Spleen (tissue), 11 donors: ENCODE data around the gene TBC1D10B. TPM values are rescaled to one million over a fixed set of nuclear protein-coding genes. Genes with fewer than 3 reads are reported as not detected.
A peak's percentile ranks its signal among the peaks of the same experiment; 100 is the strongest.

Source experiments
- DNase-seq: peaks from one replicate; pipeline ENCODE4 v3.0.0-alpha.2; 2020
- H3K27ac ChIP-seq, 8 donors: fragments of 200-600 bp; sonication (generic) in 7 of 8; 1 replicate in 4 of 8; 2 replicates in 4 of 8; pipeline versions ENCODE4 v1.5.0 to v1.8.0; 2016 to 2021; ENCODE audit warnings: inconsistent platforms in 4 of 8, mild to moderate bottlenecking in 4 of 8, moderate library complexity in 1 of 8
- H3K27me3 ChIP-seq, 7 donors: fragments of 200-600 bp; sonication (generic) in 6 of 7; replicated peaks in 1 of 7; 1 replicate in 4 of 7; 2 replicates in 3 of 7; pipeline versions ENCODE4 v1.5.0 to v1.8.0; 2016 to 2021; ENCODE audit warnings: inconsistent platforms in 3 of 7, mild to moderate bottlenecking in 1 of 7
- H3K36me3 ChIP-seq, 6 donors: fragments of 200-600 bp; sonication (generic) in 5 of 6; 1 replicate in 4 of 6; 2 replicates in 2 of 6; pipeline versions ENCODE4 v1.5.0 to v1.8.0; 2016 to 2021; ENCODE audit warnings: inconsistent platforms in 2 of 6
- H3K4me1 ChIP-seq, 6 donors: fragments of 200-600 bp; sonication (generic) in 5 of 6; 1 replicate in 3 of 6; 2 replicates in 3 of 6; pipeline versions ENCODE4 v1.5.0 to v1.8.0; 2016 to 2021; ENCODE audit warnings: inconsistent platforms in 3 of 6
- H3K4me3 ChIP-seq, 8 donors: fragments of 200-600 bp; sonication (generic) in 7 of 8; 1 replicate in 4 of 8; 2 replicates in 4 of 8; pipeline versions ENCODE4 v1.5.0 to v1.8.0; 2016 to 2021; ENCODE audit warnings: inconsistent platforms in 4 of 8, mild to moderate bottlenecking in 4 of 8, moderate library complexity in 2 of 8
- H3K9me3 ChIP-seq, 8 donors: fragments of 200-600 bp; sonication (generic) in 7 of 8; 1 replicate in 4 of 8; 2 replicates in 4 of 8; pipeline versions ENCODE4 v1.5.0 to v1.8.0; 2016 to 2021; ENCODE audit warnings: inconsistent platforms in 4 of 8
- CTCF ChIP-seq, 11 experiments: fragments of 200-600 bp in 7 of 11; fragments of 450-650 bp in 4 of 11; sonication (generic) in 4 of 11; IDR thresholded peaks in 8 of 11; conservative IDR thresholded peaks in 3 of 11; 1 replicate in 7 of 11; 2 replicates in 4 of 11; pipeline versions ENCODE4 v1.4.0 to v1.8.0; 2016 to 2021; ENCODE audit warnings: antibody characterized with exemption in 11 of 11, inconsistent platforms in 4 of 11, mild to moderate bottlenecking in 1 of 11
- POLR2A ChIP-seq, 3 donors: fragments of 450-650 bp; IDR thresholded peaks; one replicate each; pipeline ENCODE4 v1.5.1; 2017; ENCODE audit warnings: antibody characterized with exemption in 3 of 3, mild to moderate bottlenecking in 1 of 3
- POLR2AphosphoS5 ChIP-seq, 3 donors: sonication (generic); formaldehyde crosslinking; IDR thresholded peaks; one replicate each; pipeline ENCODE4 v1.5.1; 2017; ENCODE audit warnings: antibody characterized with exemption in 3 of 3
- WGBS, 5 donors: extraction: QIAGEN DNeasy Blood & Tissue Kit in 3 of 5; methylation state at CpG; one replicate each; pipeline versions ENCODE4 v1.1.5 to v1.1.7; 2013 to 2018; 5-methylcytosine and 5-hydroxymethylcytosine counted together
- intact Hi-C: fragments of 100-400 bp; cut with DNase I; formaldehyde crosslinking; loops from one replicate; pipeline ENCODE4 v1.15.0; 2023; ENCODE audit warnings: low total_unique reads
- polyA plus RNA-seq, 3 donors: library from polyadenylated mRNA; stranded (reverse); fragments of 200-250 nt; gene quantifications; one replicate each; pipeline ENCODE4 v1.2.1, GENCODE V29; 2013
- total RNA-seq, 7 donors: library from RNA; depleted of rRNA in 3 of 7; stranded (reverse); fragments of >200 nt in 3 of 7; fragmentation: NEBNext Ultra II Directional in 4 of 7; extraction: Animal tissue kit (Norgen Biotek cat#: 25700) in 4 of 7; gene quantifications; one replicate each; pipeline versions ENCODE4 v1.1.0 to v1.2.1, GENCODE V29; 2016 to 2021
- donor health status: healthy with polysubstance abuse.
- donor health status: DM: no; HTN: no; CAD: no; lungs with moderate emphysema.
- donor health status: DM: no; HTN: no; CAD: no.
- donor health status: Bipolar disorder and iron deficiency.
- donor health status: healthy.
- donor health status: DM: no; HTN: no; CAD: no.
- donor health status: DM: yes; HTN: yes; CAD: no.

Gene TBC1D10B
- total and polyA plus RNA-seq, 10 donors: 17.3 to 50.4 (median 40.3) TPM

DNA sequence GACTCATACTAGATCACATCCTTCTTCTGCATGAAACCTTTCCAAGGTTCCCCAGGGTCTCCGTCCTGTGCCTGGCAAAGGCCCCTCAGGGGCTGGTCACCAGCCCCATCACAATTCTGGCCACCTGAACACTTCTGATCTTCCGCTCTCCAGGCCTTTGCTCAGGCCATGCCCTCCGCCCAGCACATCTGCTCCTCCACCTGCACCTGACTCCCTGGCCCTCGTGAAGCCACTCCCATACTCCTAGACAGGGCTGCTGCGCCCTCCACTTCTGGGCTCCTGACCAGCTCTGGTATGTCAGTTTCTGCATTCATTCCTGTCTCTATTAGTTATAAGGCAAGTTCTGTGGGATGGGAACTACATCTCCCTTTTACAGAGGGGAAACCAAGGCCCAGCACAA is 2.4 kb upstream of the TBC1D10B start:
- Histone ChIP-seq H3K27ac (no peak overlapping the region), H3K9me3 (no peaks in the 10 kb centered on the region), H3K4me3 (no peak overlapping the region), H3K27me3 (no peaks in the 10 kb centered on the region), H3K36me3 (no peaks in the 10 kb centered on the region), H3K4me1 (peaks cover 14 to 50% (median 36%) of the 10 kb centered on the region in 6 donors)
- DNase-seq: no peak
- whole genome bisulfite sequencing, 5 donors: 93 to 97% (median 95%) methylated on average over 5 of the region's 5 CpGs
- TF ChIP-seq POLR2AphosphoS5 (IDR thresholded peaks at IDR 0.05) (no peak), POLR2A (IDR thresholded peaks at IDR 0.05) (no peak), CTCF (IDR thresholded peaks at IDR 0.05 in 8 of 11, conservative IDR thresholded peaks at IDR 0.05 in 3 of 11) (no peak)
- intact Hi-C loops: no loop called here

DNA sequence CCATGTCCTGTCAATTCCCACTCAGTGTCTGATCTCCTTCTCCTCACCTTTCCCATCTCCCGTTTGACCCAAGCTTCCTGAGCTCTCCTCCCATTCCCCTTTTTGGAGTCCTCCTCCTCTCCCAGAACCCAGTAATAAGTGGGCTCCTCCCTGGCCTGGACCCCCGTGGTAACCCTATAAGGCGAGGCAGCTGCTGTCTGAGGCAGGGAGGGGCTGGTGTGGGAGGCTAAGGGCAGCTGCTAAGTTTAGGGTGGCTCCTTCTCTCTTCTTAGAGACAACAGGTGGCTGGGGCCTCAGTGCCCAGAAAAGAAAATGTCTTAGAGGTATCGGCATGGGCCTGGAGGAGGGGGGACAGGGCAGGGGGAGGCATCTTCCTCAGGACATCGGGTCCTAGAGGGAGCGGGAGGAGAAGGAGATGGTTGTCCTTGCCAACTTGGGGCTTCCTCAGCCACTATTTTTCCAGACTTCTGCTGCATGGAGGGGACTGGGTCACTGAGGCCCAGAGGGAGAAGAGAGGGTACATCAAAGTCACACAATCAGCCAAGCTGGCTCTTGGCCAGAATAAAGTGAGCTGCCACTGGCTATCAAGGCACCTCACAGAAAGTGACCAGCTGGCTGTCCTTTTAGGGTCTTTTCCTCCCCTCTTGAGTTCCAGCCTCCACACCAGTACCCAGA is 1.9 kb upstream of the TBC1D10B start:
- H3K9me3 ChIP-seq: no peaks in the 10 kb centered on the region
- no peak overlapping the region for H3K4me3 ChIP-seq
- DNase-seq: no peak
- H3K27ac ChIP-seq: peak overlapping the region in 3 of 8 donors; percentile 95 to 96 (median 95)
- no peaks in the 10 kb centered on the region for H3K27me3 ChIP-seq
- no peak for TF ChIP-seq POLR2A (IDR thresholded peaks at IDR 0.05)
- no peak for TF ChIP-seq CTCF (IDR thresholded peaks at IDR 0.05 in 8 of 11, conservative IDR thresholded peaks at IDR 0.05 in 3 of 11)
- WGBS, 5 donors: 69 to 84% (median 79%) methylated on average over 6 of the region's 6 CpGs
- H3K4me1 ChIP-seq: peaks cover 18 to 50% (median 37%) of the 10 kb centered on the region in 6 donors
- peaks cover 0 to 3% (median 0%) of the 10 kb centered on the region in 6 donors for H3K36me3 ChIP-seq
- intact Hi-C loops: no loop called here

DNA sequence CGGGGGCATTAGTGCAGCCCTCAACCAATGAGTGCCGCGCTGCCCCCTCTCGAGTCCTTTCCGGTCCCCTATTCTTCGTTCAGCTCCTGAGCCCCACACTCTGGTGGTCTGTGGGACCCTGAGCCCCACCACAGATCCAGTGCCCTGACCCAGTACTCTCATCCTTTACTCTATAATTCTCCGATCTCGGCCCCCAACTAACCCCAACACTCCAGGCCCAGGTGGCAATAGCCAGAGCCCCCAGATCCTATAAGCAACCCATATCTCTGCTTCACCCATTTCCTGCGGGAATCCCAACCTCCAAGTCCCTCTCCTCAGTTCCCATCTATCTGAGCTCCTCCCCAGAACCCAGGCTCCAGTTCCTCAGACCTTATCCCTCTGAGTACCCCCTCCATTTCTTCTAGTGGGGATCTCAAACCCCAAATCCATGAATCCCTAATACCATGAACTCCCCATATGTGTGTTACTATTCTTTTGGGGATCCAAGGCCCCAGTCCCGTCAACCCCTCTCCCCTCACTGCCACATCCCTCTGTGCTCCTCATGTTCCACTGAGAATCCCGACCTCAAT is 1.0 kb upstream of the TBC1D10B start:
- Histone ChIP-seq H3K36me3 (peaks cover 0 to 12% (median 0%) of the 10 kb centered on the region in 6 donors), H3K4me3 (peak overlapping the region; percentile 23 to 83 (median 40)), H3K4me1 (peaks cover 15 to 50% (median 39%) of the 10 kb centered on the region in 6 donors), H3K27me3 (no peaks in the 10 kb centered on the region), H3K27ac (peak overlapping the region; percentile 82 to 96 (median 94)), H3K9me3 (no peaks in the 10 kb centered on the region)
- intact Hi-C loops: no loop called here
- DNase-seq: no peak
- TF ChIP-seq POLR2A (IDR thresholded peaks at IDR 0.05) (peak in 1 of 3 donors; percentile 12), POLR2AphosphoS5 (IDR thresholded peaks at IDR 0.05) (peak in 1 of 3 donors; percentile 82), CTCF (IDR thresholded peaks at IDR 0.05 in 8 of 11, conservative IDR thresholded peaks at IDR 0.05 in 3 of 11) (peak in 1 of 11 experiments; percentile 13)
- 21 to 31% (median 22%) methylated on average over 8 to 11 of the region's 11 CpGs for WGBS, 5 donors

- H3K9me3 ChIP-seq: no peaks in the 10 kb centered on the region
- H3K36me3 ChIP-seq: peaks cover 0 to 25% (median 8%) of the 10 kb centered on the region in 6 donors
- H3K4me3 ChIP-seq: peak overlapping the region; percentile 63 to 97 (median 80)
- peak overlapping the region; percentile 53 to 96 (median 84) for H3K27ac ChIP-seq
- TF ChIP-seq POLR2AphosphoS5 (IDR thresholded peaks at IDR 0.05) (no peak), CTCF (IDR thresholded peaks at IDR 0.05 in 8 of 11, conservative IDR thresholded peaks at IDR 0.05 in 3 of 11) (no peak), POLR2A (IDR thresholded peaks at IDR 0.05) (no peak)
- H3K4me1 ChIP-seq: peaks cover 20 to 60% (median 44%) of the 10 kb centered on the region in 6 donors
- no peaks in the 10 kb centered on the region for H3K27me3 ChIP-seq
- intact Hi-C loops: no loop called here
- 0 to 2% (median 1%) methylated on average over 2 to 76 of the region's 76 CpGs for WGBS, 5 donors
- DNase-seq: no peak
Observed at GRCh38 chr16:30369938-30370455, 297 bp downstream of the TBC1D10B start.
